NCI-H146 treated with DMSO at 0.1 percent for 48 hours (cell line): ENCODE data around the gene RAB1B.
A peak's percentile ranks its signal among the peaks of the same experiment; 100 is the strongest.
"Not testable (repeated sequence)": the region's sequence is repeated elsewhere in the genome, so short reads cannot be mapped to it uniquely, and the experiment has no call there.

ENCODE experiments used
- DNase-seq: peaks from one replicate; lab custom pipeline; 2025; ENCODE audit not compliant: unreplicated experiment; lab: John Stamatoyannopoulos, UW

RAB1B gene

DNA sequence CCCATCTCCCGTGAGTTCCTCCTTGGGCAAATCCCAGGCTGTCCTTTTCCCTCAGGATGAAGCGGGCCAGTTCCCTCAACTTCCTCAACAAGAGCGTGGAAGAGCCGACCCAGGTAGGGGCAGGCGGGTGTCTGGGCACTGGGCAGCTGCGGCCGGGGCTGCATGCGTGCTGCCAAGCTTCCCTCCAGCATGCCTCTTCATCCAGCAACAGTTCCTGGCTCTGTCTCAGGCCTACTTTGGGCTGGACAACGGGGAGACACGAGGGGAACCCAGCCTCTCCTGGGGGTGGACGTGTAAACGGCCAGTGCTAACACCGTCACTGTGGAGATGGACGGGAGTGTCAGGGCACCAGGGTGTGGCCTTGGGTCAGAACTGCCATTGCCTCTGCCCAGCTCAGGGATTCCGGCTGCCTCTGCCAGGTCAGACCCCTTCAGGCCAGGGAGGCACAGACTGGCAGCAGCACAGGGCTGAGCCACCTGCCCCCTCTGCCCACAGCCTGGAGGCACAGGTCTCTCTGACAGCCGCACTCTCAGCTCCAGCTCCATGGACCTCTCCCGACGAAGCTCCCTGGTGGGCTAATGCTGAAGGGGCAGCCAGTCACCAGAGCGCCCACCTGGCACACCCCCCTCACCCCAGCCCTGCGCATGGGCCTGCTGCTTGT is 1.9 kb upstream of the RAB1B start:
- DNase-seq: no peak

DNA sequence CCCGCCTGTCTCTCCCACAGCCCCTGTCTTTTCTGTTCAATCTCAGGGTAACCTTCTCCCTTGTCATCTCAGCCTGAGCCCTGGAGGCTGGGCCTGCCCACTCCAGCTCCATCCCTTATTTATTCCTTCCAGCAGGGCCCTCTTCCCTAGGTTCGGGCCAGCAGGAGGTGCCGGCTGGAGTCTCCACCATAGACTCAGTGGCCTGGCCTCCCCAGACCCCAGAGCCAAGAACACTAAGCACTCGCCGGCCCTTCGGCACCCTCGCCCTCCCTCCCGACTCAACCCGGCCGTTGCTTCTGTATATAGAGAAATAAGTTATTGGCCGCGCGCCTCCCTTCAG is 1.4 kb upstream of the RAB1B start:
- no peak for DNase-seq

DNA sequence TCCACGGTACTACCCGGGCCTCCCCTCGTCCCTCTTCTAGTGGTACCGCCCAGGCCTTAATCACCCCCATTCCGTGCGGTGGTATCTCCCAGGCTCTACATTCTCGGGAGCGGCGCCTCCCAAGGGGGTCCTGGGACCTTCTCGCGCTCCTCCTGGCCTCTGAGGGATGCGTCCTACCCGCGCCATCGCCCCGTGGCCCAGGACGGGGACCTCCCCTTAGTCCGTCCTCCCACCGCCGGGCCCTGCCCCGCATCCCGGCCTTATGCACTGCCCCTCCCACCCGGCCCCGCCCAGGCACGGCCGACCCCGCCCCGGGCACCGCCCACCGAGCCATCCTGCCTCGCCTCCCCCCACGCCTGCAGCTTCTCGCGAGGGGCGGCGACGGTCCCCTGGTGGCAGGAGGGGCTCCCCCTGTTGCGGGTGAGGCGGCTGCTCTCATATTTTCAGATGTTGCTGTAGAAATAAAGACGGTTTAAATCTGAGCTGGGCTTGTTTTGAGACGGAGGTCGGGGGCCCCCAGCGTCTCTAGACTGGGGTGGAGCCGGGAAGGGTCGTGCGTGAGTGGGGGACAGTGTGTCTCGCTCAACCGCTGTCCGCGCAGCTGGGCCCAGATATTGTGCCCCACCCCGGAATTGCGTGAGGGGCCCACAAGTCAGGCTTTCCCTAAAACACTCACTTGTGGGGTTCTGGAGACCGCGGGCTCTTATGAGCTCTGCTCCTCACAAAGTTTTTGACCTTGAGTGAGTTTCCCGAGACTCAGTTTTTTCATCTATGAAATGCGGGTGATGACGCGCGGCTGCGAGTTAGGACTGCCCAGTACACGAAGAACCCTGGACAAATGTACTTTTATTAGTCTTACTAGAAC is 828 bp upstream of the RAB1B start:
- DNase-seq: peak; percentile 44

DNA sequence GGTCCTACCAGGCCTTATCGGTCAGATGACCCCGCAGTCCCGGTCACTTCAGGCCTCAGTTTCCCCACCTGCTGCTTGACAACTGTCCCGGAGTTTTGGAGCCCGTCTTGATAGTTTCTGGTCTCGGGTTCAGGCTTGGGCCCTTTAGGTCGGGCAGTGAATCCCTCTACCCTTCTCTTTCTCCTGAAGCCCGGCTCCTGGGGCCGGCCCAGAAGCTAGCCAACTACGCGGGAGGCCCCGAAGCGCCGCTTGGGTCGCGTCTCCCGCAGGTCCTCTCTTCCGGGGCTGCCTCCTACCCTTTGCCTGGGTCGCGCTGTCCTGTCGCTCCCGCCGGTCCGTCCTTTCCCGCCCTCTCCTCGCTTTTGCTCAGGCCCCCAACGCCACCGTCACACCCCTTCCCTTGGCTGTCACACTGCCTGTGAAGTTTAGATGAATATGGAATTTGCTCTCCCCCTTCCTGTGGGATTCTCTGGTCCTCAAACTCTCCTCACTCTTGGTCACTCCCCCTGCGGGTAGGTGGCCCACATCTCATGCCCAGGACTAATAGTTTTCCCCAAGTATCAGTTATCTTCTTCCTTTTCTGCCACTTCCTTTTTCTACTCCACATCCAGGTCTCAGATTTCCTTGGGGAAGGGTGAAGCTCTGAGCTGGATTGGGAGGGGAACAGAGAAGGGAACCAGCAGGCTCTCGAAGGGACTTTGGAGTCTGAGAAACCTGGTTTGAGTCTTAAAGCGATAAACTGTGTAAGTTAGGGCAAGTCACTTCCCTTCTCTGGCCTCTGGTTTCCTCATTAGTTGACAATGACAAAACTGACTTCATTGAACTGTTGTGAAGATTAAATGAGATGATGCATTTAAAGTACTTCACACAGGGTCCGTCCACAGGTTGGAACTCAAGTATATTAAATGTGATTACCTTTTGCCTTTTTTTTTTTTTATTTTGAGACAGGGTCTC is 790 bp downstream of the RAB1B start:
- peak; percentile 9 for DNase-seq

DNA sequence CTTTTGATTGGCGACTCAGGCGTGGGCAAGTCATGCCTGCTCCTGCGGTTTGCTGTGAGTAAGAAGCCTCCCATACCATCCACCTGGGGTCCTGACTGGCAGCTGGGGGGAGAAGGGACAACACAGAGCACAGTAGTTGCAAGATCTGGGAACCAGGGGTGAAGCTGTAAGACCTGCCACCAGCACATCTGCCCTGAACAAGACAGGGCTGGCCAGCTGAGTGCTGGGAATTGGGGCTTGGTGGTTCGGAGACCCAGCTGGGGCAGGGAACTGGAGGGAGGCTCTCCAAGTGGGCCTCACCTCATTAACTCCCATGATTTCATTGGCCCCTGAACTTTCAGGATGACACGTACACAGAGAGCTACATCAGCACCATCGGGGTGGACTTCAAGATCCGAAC is 3.4 kb downstream of the RAB1B start:
- no peak for DNase-seq

DNA sequence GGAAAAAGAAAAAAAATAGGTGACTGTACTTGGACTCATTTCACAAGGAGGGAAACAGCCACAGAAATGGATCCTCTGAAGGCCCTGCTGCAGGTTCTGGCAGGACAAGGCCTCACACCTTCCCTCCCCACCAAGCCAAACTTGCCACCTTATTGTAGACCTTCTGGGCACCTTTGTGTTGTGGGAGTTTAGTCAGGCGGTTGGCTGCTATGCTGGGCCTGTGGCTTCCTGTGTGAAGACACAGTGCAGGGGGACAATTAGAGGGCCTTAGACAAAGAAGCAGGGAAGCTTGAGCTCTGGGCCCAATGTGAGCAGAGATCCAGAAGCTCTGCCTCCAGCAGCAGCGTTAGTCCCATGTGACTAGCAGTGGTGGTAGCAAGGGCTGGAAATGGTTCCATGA is 4.2 kb downstream of the RAB1B start:
- DNase-seq: no peak

DNA sequence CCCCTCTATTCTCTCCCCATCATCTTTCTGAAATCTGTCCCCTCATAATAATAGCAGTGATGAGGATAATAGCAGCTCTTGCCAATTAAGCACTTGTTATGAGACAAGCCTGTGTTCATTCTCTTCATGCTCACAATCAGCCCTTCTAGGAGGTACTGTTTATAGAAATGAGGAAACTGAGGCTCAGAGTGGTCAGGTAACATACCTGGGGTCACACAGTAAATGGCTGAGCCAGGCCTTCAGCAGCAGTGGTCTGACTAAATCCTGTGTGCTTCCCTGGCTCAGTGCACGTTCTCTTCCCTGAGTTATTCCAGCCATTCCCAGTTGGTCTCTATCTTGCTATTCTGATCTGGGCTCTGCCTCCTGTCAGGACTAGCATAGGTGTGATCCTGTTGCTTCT is 5.8 kb downstream of the RAB1B start:
- no peak for DNase-seq

DNA sequence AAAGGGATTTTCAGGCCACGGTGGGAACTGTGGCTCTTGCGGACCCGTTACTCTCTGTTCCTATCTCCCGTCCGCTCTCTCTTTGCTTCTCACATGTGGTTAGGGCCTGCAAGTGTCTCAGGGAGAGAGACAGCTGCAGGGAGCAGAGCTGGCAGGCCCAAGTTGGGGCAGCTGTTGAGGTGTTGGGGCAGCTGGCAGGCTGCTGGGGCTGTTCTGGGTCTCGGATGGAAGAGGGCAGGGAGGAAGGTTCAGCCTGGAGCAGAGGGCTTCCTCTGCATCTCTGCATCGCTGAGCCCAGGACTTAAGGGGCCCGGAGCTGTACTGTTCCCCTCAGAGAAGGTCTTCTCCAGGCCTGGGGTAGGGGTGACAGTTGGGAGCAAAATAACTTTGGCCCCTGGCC is 7.0 kb downstream of the RAB1B start:
- DNase-seq: no peak

DNA sequence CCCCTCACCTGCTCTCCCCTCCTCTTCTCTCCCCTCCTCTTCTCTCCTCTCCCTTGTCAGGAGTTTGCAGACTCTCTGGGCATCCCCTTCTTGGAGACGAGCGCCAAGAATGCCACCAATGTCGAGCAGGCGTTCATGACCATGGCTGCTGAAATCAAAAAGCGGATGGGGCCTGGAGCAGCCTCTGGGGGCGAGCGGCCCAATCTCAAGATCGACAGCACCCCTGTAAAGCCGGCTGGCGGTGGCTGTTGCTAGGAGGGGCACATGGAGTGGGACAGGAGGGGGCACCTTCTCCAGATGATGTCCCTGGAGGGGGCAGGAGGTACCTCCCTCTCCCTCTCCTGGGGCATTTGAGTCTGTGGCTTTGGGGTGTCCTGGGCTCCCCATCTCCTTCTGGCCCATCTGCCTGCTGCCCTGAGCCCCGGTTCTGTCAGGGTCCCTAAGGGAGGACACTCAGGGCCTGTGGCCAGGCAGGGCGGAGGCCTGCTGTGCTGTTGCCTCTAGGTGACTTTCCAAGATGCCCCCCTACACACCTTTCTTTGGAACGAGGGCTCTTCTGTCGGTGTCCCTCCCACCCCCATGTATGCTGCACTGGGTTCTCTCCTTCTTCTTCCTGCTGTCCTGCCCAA is 7.7 kb downstream of the RAB1B start:
- DNase-seq: no peak

DNA sequence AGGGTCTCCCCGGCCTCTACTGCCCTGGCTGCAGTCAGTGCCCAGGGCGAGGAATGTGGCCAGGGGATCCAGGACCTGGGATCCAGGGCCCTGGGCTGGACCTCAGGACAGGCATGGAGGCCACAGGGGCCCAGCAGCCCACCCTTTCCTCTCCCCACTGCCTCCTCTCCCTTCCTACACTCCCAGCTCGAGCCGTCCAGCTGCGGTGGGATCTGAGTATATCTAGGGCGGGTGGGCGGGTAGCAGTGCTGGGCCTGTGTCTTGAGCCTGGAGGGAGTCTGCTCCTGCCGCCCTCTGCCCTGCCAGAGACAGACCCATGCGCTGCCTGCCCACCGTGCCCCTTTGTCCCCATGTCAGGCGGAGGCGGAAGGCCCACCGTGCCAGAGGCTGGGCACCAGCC is 8.2 kb downstream of the RAB1B start:
- DNase-seq: not testable (repeated sequence)

DNA sequence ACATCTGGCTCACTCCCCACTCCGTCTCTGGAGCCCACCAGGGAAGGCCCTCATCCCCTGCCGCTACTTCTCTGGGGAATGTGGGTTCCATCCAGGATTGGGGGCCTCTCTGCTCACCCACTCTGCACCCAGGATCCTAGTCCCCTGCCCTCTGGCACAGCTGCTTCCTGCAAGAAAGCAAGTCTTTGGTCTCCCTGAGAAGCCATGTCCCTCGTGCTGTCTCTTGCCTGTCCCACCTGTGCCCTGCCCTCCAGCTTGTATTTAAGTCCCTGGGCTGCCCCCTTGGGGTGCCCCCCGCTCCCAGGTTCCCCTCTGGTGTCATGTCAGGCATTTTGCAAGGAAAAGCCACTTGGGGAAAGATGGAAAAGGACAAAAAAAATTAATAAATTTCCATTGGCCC is 8.6 kb downstream of the RAB1B start:
- DNase-seq: not testable (repeated sequence)

DNA sequence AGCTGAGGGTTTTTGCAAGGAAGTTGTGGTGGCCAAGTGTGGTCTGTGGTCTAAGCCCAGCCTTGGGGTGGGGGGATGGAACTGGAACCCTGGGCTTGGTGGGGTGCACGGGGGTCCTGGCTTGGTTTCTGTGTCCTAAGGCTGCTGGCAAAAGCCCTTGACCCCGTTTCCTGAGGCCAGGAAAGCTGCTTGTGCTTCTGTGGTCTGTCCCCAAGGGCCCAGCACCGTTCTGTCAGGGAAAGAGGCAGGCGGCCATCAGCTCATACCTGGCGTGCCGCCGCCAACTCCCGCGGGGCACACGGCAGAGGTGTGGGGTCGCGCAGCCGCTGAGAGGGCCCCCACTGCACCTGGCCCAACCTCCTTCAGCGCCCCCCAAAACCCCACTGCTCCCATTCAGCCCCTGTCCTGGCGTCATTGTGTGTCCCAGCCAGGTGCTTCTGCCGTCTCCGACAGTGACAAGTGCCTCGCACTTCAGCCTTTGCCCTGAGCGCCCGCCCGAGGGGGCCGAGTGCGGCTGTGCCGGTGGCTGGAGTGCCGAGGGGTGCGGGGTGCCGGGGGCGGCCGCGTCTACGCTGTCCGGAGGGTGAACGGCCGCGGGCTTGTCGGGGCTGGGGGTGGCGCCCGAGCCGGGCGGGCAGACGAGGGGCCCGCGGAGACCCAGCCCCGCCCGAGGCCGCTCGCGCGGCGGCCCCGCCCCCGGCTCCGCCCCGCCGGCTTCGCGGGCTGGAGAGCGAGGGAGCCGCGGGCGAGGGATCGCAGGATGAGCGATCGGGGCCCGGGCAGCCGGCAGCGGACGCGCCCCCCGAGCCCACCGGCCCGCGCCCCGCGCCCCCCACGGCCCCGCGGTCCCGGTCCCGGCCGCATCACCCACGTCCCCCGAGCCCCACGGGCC is 9.3 kb downstream of the RAB1B start, which contains the start of gene CNIH2:
CNIH2 (plus strand) TSS at position 705 of the 892 bp plus-strand sequence. CDS start 282 bp downstream, outside the sequence.
- no peak for DNase-seq

DNA sequence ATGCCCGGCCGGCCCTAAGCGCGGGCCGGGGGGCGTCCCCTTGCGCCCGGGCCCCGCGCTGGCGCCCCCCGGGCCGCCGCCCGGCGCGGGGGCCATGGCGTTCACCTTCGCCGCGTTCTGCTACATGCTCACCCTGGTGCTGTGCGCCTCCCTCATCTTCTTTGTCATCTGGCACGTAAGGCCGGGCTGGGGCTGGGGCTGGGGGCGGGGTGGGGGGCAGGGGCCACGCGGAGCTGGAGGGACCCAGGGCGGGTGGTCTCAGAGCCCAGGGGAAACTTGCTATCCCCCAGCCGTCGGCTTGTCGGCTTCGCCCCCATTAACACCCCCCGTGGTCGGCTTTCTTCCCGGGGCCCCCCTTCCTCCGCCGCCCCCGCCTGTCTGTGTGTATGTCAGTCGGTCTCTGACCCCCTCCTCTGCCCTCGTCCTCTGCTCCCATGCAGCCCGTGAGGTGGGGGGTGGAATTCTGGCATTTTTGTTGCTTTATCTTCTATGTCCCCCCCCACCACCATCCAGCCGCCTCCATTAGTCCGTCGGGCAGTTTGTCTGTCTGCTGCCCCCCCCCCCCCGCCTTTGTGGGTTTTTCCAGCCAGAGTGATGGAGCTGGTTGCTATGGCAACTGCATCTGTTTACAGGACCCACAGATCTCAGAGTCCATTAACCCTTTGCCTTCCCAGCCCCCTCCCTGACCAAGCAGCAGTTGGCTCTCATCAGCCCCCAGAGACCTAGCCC is 10.1 kb downstream of the RAB1B start:
- no peak for DNase-seq

DNA sequence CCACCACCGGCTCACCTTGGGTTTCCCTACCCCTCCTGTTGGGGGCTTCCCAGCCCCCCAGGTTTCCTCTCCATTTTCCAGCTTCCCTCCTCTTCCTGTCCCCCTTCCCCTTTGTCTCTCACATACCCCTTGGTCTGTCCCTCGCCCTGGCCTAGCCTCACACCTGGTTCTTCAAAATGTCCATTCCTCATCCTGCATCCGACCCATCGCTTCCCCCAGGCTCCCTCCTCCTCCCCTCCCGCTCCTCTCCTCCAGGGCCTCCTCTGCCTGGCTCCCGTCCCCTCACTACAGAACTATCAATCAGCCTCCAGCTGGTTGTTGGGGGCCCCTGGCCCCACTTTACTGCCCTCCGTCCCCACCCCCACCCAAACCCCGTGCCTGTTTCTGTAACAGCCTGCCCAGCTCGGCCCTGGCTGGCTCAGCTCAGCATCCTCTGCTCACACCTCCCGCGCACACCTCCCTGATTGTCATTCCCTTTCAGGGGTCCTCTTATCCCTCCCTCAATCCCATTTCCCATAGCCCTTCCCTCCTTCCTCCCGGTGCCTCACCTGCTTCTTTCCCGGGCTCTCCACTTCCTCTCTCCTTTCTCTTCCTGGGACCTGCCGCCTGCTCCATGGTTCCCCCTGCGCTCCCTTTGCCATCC is 10.8 kb downstream of the RAB1B start:
- DNase-seq: no peak

DNA sequence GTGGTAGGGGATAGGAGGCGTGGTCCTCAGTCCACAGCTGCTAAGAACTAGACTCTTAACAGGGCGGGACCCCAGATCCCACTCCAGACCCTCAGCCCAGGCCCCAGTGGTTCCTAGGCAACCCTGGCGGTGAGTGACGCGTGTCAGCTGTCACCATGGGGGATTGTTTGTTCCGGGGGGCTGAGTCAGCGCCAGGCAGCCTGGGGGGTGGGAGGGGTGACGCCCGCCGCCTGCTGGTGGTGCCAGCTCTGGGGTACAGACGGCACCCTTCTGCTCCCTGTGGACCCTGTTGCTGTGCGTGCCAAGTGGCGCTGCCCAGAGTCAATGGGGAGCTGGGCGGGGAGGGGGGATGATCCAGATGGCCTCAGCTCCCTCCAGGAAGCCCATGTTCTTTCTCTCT is 12.0 kb downstream of the RAB1B start:
- no peak for DNase-seq

DNA sequence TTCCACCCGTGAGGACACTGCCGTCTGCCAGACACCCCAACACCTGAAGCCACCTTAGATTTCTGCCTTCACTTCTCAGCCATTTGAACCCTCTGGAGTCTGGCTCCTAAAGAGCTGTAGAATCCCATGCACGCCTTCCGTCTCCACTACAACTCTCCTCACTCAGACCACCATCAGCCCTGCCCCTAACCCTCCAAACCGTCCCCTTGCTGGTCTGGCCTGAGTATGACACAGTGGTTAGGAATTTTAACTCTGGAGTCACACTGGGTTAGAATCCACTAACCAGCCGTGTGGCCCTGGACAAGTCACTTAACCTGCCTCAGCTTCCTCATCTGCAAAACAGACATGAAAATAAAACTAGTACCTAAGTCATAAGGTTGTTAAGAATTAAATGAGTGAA is 12.6 kb downstream of the RAB1B start:
- DNase-seq: no peak

DNA sequence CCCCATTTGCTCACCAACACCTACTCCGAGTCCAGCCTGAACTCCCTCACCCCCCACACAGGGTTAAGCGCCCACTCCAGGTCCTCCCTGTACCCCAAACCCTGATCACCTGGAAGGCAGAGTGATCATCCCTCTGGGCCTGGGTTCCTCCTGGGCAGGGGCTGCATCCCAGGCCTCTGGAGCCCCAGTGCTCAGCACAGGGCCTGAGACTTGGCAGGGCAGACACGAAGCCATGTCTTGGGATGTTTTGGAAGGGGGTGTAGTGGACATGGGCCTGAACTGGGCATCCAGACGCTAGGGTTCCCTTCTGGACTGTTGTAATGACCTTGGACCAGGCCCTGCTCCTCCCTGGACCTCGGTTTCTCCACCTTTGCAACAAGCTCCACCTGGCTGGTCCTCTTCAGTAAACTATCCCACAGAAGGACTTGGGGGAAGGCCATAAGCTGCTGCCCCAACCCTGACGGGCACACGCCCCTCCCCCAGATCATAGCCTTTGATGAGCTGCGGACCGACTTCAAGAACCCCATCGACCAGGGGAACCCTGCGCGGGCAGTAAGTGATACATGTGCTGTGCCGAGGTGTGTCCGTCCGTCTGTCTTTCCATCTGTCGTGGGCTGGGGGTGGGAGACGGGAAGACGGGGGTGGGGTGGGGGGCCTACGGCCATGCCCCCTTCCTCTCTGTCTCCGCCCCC is 13.5 kb downstream of the RAB1B start:
- DNase-seq: no peak
